HG02610 (cell line): ENCODE results near the gene AP5Z1.
A peak's percentile ranks its signal among the peaks of the same experiment; 100 is the strongest.

ENCODE experiments used
- ATAC-seq: cut with Tn5 transposase; IDR thresholded peaks from one replicate; pipeline ENCODE4 v1.9.1; 2021; ENCODE audit warnings: mild to moderate bottlenecking, moderate library complexity; ENCODE audit not compliant: unreplicated experiment

Gene AP5Z1

GRCh38 chr7:4745971-4746919, 29.2 kb upstream of the AP5Z1 start:
- no peak for ATAC-seq

GRCh38 chr7:4747013-4747412, 28.4 kb upstream of the AP5Z1 start:
- ATAC-seq, result no peak

- ATAC-seq, result no peak
Measured at GRCh38 chr7:4747746-4748145, 27.7 kb upstream of the AP5Z1 start.

GRCh38 chr7:4748231-4748681, 27.2 kb upstream of the AP5Z1 start:
- no peak for ATAC-seq

- no peak for ATAC-seq
Measured at GRCh38 chr7:4749363-4749762, 26.1 kb upstream of the AP5Z1 start.

- ATAC-seq, result no peak
Measured at GRCh38 chr7:4749798-4750197, 25.6 kb upstream of the AP5Z1 start.

- ATAC-seq, result no peak
Measured at GRCh38 chr7:4751398-4751947, 23.9 kb upstream of the AP5Z1 start.

GRCh38 chr7:4753598-4754432, 21.6 kb upstream of the AP5Z1 start:
- peak; percentile 61 for ATAC-seq

- ATAC-seq, result no peak
Measured at GRCh38 chr7:4754433-4755010, 20.9 kb upstream of the AP5Z1 start.

- ATAC-seq, result no peak
Measured at GRCh38 chr7:4755045-4755444, 20.4 kb upstream of the AP5Z1 start.

GRCh38 chr7:4758111-4758510, 17.3 kb upstream of the AP5Z1 start:
- ATAC-seq, result no peak

GRCh38 chr7:4758791-4759190, 16.6 kb upstream of the AP5Z1 start:
- no peak for ATAC-seq

GRCh38 chr7:4759211-4759610, 16.2 kb upstream of the AP5Z1 start:
- no peak for ATAC-seq

GRCh38 chr7:4760952-4761351, 14.5 kb upstream of the AP5Z1 start:
- no peak for ATAC-seq

- no peak for ATAC-seq
Measured at GRCh38 chr7:4762121-4763055, 13.0 kb upstream of the AP5Z1 start.

- no peak for ATAC-seq
Measured at GRCh38 chr7:4763091-4763793, 12.2 kb upstream of the AP5Z1 start.

GRCh38 chr7:4763794-4764185, 11.6 kb upstream of the AP5Z1 start:
- no peak for ATAC-seq

GRCh38 chr7:4764402-4765007, 10.9 kb upstream of the AP5Z1 start:
- ATAC-seq, result no peak
